GM23248 (cell line): ENCODE data around the gene CA4.

Experiments
- EZH2 ChIP-seq: fragments of 200-600 bp; sonication (generic); IDR thresholded peaks from 2 replicates; pipeline ENCODE4 v1.6.1; 2018; ENCODE audit warnings: antibody characterized with exemption, mild to moderate bottlenecking; ENCODE audit not compliant: insufficient read depth, poor library complexity, severe bottlenecking
- EZH2phosphoT487 ChIP-seq: fragments of 200-600 bp; sonication (generic); IDR thresholded peaks from 2 replicates; pipeline ENCODE4 v1.6.1; 2018; ENCODE audit warnings: antibody characterized with exemption, moderate library complexity, mild to moderate bottlenecking, low read depth; ENCODE audit not compliant: insufficient read depth

DNA sequence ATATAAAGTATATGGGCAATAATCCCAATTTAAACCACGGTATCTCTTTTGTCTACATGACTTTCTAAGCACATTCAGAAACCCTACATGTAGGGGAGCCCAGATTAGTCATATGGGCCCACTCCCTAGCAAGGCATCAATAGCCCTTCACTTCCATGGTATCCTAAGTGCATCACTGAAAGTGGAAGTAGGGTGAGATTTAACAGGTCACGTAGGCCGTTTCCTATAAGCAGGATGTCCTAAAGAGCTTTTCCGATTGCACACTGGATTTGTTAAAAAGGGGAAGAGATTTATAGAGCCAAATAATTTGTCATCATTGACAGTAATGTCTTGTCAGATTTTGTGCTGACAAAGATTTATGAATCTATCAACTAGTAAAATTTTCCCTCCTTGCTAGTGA lies 39.0 kb downstream of the CA4 start:
- TF ChIP-seq EZH2: no peak
- no peak for TF ChIP-seq EZH2phosphoT487
